ENCODE measurements around the gene CENPX.

The CENPX gene

GRCh38 chr17:82021900-82022309 lies 773 bp downstream of the CENPX start:
- no peak for DNase-seq

DNA sequence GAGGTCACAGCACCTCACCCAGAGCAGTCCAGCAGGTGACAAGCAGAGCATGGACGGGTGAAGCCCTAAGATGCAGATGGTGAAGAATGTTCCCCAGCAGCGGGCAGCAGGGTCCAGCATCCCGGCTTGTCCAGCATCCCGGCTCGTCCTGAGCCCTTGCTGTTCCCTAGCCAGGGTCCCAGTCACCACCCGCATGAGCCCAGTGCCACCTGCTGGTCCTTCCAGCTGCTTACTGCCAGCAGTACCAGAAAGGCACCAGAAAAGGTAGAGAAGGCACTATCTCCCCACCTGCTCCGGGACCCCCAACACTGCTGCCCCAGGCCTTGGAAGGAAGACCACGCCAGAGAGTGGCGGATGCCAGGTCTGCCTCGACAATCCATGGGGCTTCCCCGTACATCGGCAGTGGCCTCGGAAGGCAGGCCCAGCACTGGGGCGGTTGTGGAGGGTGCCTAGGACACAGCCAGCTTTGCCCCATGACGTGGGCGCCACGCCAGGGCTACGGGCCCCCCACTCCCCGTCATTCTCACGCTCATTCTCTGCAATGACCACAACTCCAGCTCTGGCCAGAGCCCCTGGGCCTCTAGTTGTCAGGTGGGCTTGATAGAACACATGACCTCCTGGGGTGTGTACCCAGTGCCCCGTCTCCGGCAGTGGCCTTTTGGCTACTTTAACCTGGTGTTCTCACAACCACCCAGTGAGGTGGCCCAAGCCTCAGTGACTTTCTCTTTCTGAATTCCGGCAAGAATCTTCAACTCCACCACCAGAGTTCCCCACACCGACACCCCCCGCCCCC lies 1.4 kb downstream of the CENPX start:
- DNase-seq = no peak

- DNase-seq = no peak
Observed at GRCh38 chr17:82020572-82021106, 2.0 kb downstream of the CENPX start.

- peak; percentile 73 for DNase-seq
Observed at GRCh38 chr17:82019690-82020571, 2.7 kb downstream of the CENPX start.

- DNase-seq = no peak
Observed at GRCh38 chr17:82018989-82019689, 3.5 kb downstream of the CENPX start.

DNA sequence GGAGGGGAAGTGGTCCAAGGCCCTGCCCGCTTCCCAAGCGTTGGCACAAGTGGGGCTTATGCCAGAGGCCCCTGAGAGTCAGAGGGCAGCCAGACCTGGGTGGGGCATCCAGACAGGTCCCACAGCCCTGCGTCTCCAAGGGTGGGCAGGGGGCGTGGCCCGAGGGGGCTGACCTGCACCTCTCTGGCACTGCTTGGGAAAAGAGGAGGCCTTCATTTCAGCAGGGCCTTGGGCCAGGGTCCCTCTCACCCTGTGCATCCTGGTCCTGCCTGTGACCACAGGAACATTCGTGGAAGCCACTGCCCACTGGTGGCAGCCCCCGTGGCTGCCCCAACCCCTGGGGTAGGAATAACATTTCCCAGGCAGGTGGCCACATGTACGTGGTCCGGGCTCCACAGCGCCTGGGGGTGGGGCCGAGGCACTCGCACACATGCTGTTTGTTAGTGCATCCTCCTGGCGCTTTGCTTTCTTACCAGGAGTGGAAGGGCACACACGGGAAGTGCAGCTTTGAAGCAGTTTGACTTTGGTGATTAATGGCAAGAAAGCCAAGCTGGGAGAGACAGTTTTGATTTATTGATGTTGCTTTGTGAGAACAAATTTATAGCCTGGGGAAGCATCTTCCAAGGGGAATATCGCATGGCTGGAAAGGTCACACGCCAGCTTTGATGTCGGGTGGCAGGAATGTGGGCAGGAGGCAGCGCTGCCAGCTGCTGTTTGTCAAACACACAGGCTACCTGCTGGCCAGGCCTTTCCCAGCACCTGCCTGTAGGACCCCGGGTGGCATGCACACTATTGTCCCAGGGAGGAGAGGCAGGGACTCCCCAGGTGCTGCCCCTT lies 4.3 kb downstream of the CENPX start:
- no peak for DNase-seq

GRCh38 chr17:82017612-82018151 lies 5.0 kb downstream of the CENPX start:
- DNase-seq = no peak

DNA sequence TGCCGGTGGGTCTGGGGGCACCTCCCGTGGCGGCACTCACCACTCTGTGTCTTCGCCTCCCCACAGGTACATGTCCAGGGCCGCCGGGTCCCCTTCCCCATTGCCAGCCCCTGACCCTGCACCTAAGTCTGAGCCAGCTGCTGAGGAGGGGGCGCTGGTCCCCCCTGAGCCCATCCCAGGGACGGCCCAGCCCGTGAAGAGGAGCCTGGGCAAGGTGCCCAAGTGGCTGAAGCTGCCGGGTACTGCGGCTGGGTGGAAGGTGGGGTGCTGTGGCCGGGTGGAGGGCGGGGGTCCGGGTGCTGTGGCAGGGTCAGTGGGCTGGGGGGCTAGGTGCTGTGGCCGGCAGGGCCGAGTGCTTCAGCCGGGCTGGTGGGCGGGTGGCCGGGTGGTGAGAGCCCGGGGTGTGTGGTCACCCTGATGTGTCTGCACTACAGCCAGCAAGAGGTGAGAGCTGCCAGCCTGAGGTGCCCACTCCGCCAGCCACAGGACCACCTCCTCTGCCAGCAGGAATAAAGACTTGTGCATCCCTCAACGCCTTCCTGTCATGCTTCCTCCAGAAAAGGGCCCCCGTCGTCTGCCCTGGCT lies 5.7 kb downstream of the CENPX start:
- no peak for DNase-seq

GRCh38 chr17:82016061-82016874 lies 6.4 kb downstream of the CENPX start:
- no peak for DNase-seq

DNA sequence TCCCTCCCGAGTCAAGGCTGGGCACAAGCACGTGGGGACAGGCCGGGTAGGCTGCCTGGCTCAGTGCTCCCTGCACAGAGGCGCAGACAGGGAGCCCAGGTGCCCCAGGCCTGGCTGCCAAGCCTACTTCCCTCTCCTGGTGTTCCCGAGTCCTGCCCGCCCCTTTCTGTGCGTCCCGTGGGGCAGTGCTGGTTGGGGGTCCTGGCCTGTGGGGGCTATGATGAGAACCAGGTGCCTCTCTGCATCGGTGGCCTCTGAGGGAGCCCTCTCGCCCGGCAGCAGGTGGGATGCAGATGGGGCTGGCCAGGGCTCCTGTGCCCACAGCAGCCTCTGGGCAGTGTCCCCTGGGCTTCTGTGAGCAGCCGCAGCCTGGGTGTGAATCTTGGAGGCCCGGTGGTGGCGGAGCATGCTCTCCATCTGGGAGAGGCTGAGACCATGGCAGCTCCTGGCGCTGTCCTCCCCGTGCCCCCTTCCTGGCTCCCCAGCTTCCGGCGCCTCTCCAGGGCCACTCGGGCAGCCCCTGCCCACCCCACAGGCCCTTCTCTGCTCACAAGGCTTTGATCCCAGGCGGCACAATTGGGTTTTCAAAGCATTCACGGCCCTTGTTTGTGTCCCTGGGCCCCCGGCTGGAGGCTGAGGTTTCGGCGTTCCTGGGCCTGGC lies 7.2 kb downstream of the CENPX start:
- no peak for DNase-seq

DNA sequence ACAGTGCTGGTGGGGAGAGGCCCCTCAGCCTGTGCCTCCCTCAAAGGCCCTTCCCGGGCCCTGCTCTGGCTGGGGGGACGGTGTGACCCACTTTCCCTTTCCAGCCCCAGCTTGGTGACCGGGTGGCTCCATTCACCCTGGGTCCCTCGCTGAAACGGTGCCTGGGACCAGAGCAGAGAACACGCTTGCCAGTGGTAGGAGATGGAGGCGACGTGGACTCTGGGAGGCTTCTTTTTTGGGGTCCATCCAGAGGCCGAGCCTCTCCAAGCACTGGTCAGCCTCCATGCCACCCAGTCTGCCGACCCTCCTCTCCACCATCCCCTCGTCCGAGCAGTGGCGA lies 7.7 kb downstream of the CENPX start:
- no peak for DNase-seq

DNA sequence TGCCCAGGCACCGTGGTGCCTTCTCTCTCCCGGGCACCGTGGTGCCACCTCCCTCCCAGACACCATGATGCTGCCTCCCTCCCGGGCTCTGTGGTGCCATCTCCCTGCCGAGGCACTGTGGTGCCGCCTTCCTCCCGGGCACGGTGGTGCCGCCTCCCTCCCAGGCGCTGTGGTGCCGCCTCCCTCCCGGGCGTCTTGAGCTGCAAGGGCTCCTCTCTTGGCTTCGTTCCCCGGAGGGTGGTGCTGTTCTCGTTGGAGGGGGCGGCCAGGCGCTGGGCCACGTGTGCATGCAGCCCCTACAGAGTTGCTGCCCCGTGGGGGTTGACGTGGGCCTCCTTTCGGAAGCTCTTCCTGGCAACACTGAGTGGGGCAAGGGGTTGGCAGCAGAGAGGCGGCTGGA lies 8.2 kb downstream of the CENPX start:
- DNase-seq = no peak

DNA sequence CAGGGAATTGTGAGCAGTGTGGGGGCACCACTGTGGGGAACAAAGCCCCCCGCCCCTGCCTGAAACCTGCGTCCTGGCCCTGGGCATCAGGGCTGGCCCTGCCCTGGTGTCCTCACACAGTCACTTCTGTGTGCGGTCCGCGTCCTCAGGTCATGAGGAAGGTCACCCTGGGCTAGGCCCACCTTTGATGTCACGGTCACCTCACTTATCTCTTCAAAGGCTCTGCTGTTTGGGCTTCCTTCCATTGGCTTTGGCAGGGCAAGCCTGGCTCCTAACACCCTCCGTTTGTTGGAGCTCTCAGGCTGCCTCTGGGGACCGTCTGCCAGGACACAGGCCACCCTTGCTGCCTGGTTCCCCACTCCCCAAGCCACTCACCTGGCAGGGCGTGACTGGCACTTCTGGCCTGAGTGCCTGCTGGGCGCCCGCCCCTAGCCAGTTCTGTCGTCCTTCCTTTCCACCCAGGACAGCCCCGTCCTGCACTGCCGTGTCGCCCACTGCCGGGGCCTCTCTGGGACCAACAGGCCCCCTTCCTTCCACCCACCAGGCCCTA lies 8.8 kb downstream of the CENPX start:
- no peak for DNase-seq

- no peak for DNase-seq
Observed at GRCh38 chr17:82013341-82013740, 9.3 kb downstream of the CENPX start.

DNA sequence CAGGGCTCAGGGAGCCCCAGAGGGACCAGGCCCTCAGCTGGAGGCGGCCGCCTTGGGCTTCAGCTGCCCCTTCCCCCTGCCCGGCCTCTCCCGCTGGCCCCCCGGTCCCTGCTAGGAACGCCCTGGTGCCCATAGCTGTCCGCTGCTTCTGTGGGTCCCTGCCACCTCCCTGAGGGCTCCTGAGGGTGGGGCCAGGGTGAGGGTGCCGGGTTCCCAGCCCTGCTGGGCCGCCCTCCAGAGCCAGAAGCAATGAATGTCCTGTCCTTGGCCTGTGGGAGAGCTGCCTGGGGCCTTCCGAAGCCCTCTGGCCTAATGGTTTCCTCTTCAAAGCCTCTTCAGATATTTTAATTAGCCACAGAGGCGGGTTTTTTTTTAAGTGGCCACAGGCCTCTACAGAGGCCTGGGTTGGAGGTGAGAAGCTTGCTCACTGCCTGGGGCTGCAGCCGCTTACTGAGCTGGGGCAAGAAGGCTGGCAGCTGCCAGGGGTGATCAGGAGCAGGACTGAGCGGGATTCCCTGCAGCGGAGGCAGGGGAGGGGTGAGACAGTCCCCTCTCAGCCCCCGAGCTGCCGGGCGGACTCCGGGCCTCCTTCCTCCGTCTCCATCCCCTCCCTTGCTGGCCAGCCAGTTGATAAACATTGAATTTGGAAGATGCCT lies 9.9 kb downstream of the CENPX start:
- DNase-seq = no peak

- no peak for DNase-seq
Observed at GRCh38 chr17:82012261-82012639, 10.4 kb downstream of the CENPX start.

DNA sequence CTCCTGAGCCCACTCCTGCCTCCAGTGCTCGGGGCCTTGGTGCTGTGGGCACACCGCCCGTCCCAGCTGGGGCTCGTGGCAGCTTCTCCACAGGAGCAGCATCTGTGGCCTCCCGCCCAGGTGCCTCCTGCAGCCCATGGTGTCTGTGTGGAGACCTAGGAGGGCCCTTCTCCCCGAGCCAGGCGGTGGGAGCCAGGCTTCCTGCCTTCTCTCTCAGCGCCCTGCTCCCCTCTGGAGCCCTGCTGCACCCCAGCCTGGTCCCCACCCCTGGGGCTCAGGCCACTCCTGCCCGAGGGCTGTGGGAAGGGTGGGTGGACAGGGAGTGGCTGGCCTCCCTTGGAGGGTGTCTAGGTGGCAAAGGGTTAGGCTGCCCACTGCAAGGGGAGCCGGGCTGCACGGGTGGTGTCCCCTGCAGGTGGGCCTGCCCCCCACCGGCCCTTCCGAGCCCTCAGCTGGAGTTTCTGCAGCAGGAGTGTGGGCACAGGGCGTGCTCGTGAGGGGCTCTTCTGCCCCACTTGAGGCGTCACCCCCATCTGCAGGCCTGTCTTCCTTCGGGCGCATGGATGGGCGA lies 11.0 kb downstream of the CENPX start:
- DNase-seq = no peak

- no peak for DNase-seq
Observed at GRCh38 chr17:82010575-82011525, 11.8 kb downstream of the CENPX start.
